Body of pancreas (tissue), 4 donors: ENCODE data around the gene ETS2. TPM values are rescaled to one million over a fixed set of nuclear protein-coding genes. Genes with fewer than 3 reads are reported as not detected.
A peak's percentile ranks its signal among the peaks of the same experiment; 100 is the strongest.

Source experiments
- ATAC-seq: fragments of 150-250 bp; one replicate; pipeline ENCODE4 v1.9.1; 2016
- DNase-seq, 4 donors: peaks; one replicate each; pipeline ENCODE4 v3.0.0-alpha.2; 2019
- H3K27ac ChIP-seq, 4 donors: fragments of 200-600 bp; sonication (generic); 1 replicate in 3 of 4; 2 replicates in 1 of 4; pipeline versions ENCODE4 v1.5.1 to v1.6.1; 2016 to 2019; ENCODE audit warnings: mild to moderate bottlenecking in 1 of 4, mixed read lengths in 1 of 4, moderate library complexity in 1 of 4
- H3K27me3 ChIP-seq, 2 donors: fragments of 200-600 bp; sonication (generic); one replicate each; pipeline ENCODE4 v1.6.0; 2016; ENCODE audit warnings: mild to moderate bottlenecking in 1 of 2
- H3K36me3 ChIP-seq, 2 donors: fragments of 200-600 bp; sonication (generic); replicated peaks in 1 of 2; 2 replicates each; pipeline ENCODE4 v1.5.1; 2016; ENCODE audit warnings: low read depth in 2 of 2; ENCODE audit not compliant: insufficient read depth in 1 of 2
- H3K4me1 ChIP-seq: fragments of 200-600 bp; sonication (generic); one replicate; pipeline ENCODE4 v1.6.0; 2016
- H3K4me3 ChIP-seq, 2 donors: fragments of 200-600 bp; sonication (generic); 1 replicate in 1 of 2; 2 replicates in 1 of 2; pipeline ENCODE4 v1.5.1; 2016 to 2019
- H3K9me3 ChIP-seq, 3 donors: fragments of 200-600 bp; sonication (generic); 1 replicate in 2 of 3; 2 replicates in 1 of 3; pipeline ENCODE4 v1.5.1; 2016
- CTCF ChIP-seq, 7 experiments: fragments of 450-650 bp in 4 of 7; fragments of 200-600 bp in 3 of 7; sonication (generic) in 3 of 7; IDR thresholded peaks; one replicate each; pipeline ENCODE4 v1.5.1; 2016 to 2019; ENCODE audit warnings: antibody characterized with exemption in 7 of 7
- POLR2A ChIP-seq, 3 donors: fragments of 450-650 bp; IDR thresholded peaks; one replicate each; pipeline ENCODE4 v1.6.1; 2016; ENCODE audit warnings: antibody characterized with exemption in 3 of 3, mild to moderate bottlenecking in 2 of 3
- WGBS, 2 donors: methylation state at CpG; one replicate each; pipeline ENCODE4 v1.1.5; 2017; 5-methylcytosine and 5-hydroxymethylcytosine counted together
- intact Hi-C: fragments of 100-400 bp; cut with DNase I; formaldehyde crosslinking; loops from one replicate; pipeline ENCODE4 v1.15.1; 2023
- total RNA-seq, 2 donors: library from RNA; depleted of rRNA; stranded (reverse); fragments of >200 nt; gene quantifications; one replicate each; pipeline ENCODE4 v1.1.0, GENCODE V29; 2016

ETS2 gene
- total RNA-seq = 10 to 100 TPM; 17.9 to 25.7 TPM

GRCh38 chr21:38805328-38806152, at the start of gene ETS2:
ETS2 (plus strand) TSS chr21:38805929; CDS start chr21:38810035, 4,106 bp downstream.
- Histone ChIP-seq H3K27me3 (no peaks in the 10 kb centered on the region), H3K4me1 (peaks cover 18% of the 10 kb centered on the region), H3K27ac (peak within 1 kb of the TSS; percentile 87 to 95 (median 92)), H3K9me3 (no peaks in the 10 kb centered on the region), H3K4me3 (peak within 1 kb of the TSS; percentile 44), H3K36me3 (no peaks in the 10 kb centered on the region)
- ATAC-seq (peak; percentile 89), DNase-seq (peak; percentile 87 to 93 (median 88))
- TF ChIP-seq POLR2A (IDR thresholded peaks at IDR 0.05) (peak; percentile 89 to 97 (median 97)), CTCF (IDR thresholded peaks at IDR 0.05) (peak in 1 of 7 experiments; percentile 6)
- WGBS, 2 donors = 1% methylated on average over 34 to 57 of the region's 76 CpGs
- intact Hi-C loops = no loop called here

- intact Hi-C loops = no loop called here
- no peak for DNase-seq
- Histone ChIP-seq H3K27ac (no peak overlapping the region), H3K4me1 (peaks cover 13% of the 10 kb centered on the region), H3K27me3 (no peaks in the 10 kb centered on the region), H3K4me3 (no peak overlapping the region), H3K36me3 (no peaks in the 10 kb centered on the region), H3K9me3 (no peaks in the 10 kb centered on the region)
- TF ChIP-seq POLR2A (IDR thresholded peaks at IDR 0.05) (no peak), CTCF (IDR thresholded peaks at IDR 0.05) (no peak)
- no peak for ATAC-seq
- 69 to 85% methylated on average over 3 of the region's 3 CpGs for WGBS, 2 donors
Measured at GRCh38 chr21:38756746-38757145, 49.0 kb upstream of the ETS2 start.

DNA sequence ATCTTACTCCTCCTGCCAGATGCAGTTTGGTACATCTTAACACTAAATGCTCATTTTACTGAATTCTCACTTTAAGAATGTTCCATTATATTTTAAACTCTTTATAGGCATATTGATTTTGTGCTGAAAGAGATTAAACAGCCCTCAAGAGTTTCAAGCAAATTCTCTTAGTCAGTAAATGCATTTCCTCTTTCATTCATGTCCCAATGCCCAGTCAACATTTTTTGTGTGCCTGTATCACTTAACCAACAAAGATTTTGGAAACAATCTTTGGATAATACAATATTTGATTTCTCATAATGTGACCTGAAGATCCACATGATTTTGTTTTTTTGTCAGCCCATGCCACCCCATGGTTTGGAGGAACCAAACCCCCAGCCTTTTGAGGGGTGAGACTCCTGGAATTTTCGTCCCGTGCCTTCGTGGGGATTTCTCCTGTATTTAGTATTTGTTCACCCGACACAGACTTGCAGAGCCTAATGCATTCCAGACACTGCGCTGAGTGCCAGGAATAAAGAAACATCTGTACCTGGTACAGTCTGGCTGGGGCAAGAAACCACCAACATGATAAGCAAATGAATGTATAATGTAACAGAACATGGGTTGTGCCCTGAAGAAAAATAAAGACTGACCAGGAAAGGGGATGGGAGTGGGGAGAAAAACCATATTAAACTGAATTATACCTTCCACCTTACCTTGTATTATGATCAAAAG, 47.1 kb upstream of the ETS2 start:
- DNase-seq = peak in 2 of 4 donors; percentile 20 to 22

DNA sequence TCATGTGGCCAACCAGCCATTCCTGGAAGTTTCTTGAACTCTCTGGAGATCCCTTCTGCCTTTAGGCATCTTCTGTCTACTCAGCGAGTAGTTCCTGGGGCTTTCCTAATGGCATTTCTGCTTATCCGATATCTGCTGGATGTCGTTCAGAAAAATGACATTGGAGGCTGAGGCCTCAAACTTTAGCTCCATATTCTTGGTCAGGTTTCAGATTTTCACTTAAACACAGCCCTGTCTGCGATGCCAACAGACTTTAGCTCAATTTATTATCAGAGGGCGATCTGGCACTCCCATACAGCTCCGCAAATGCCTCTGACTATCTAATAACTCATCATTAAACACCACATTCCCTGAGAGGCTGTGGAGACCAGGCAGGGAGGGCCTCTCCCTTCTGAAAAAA, 46.3 kb upstream of the ETS2 start:
- Histone ChIP-seq H3K27ac (peak overlapping the region in 2 of 4 donors; percentile 34 to 39), H3K36me3 (no peaks in the 10 kb centered on the region), H3K4me1 (peaks cover 13% of the 10 kb centered on the region), H3K4me3 (no peak overlapping the region), H3K9me3 (no peaks in the 10 kb centered on the region), H3K27me3 (no peaks in the 10 kb centered on the region)
- intact Hi-C loops = no loop called here
- TF ChIP-seq POLR2A (IDR thresholded peaks at IDR 0.05) (no peak), CTCF (IDR thresholded peaks at IDR 0.05) (no peak)
- DNase-seq (no peak), ATAC-seq (no peak)
- WGBS, 2 donors = 54 to 61% methylated on average over 6 of the region's 6 CpGs

More for the DNA sequence above, 47.1 kb upstream of the ETS2 start:
- Histone ChIP-seq H3K27ac (peak overlapping the region in 3 of 4 donors; percentile 34 to 52 (median 39)), H3K27me3 (no peaks in the 10 kb centered on the region), H3K36me3 (no peaks in the 10 kb centered on the region), H3K4me1 (peaks cover 13% of the 10 kb centered on the region), H3K4me3 (no peak overlapping the region), H3K9me3 (no peaks in the 10 kb centered on the region)
- TF ChIP-seq CTCF (IDR thresholded peaks at IDR 0.05) (no peak), POLR2A (IDR thresholded peaks at IDR 0.05) (no peak)
- ATAC-seq = peak; percentile 30
- intact Hi-C loops = no loop called here
- 19 to 32% methylated on average over 5 of the region's 5 CpGs for WGBS, 2 donors
